Measurements from ENCODE around the gene PLEKHG4B.

Gene PLEKHG4B

GRCh38 chr5:174291-174600, 82.3 kb downstream of the PLEKHG4B start:
- no peak for TF ChIP-seq RAD21 (IDR thresholded peaks at IDR 0.05; ENCODE audit: low read depth)
- no peak for TF ChIP-seq YY1 (IDR thresholded peaks at IDR 0.05; ENCODE audit: low read depth)
- no peak for TF ChIP-seq MAX (IDR thresholded peaks at IDR 0.05)
- TF ChIP-seq TAF1 (IDR thresholded peaks at IDR 0.05; ENCODE audit: low read depth): no peak
- no peak for TF ChIP-seq EP300 (IDR thresholded peaks at IDR 0.05; ENCODE audit: borderline replicate concordance)
- TF ChIP-seq ZBTB7A (IDR thresholded peaks at IDR 0.05; ENCODE audit: low read depth): no peak
- TF ChIP-seq REST (IDR thresholded peaks at IDR 0.05; ENCODE audit: low read depth): no peak
- no peak for TF ChIP-seq TEAD4 (IDR thresholded peaks at IDR 0.05)
- no peak for TF ChIP-seq TCF12 (IDR thresholded peaks at IDR 0.05; ENCODE audit: low read depth)
- TF ChIP-seq FOXM1 (IDR thresholded peaks at IDR 0.05; ENCODE audit: borderline replicate concordance, low read depth): no peak
- TF ChIP-seq CEBPB (IDR thresholded peaks at IDR 0.05): no peak
- TF ChIP-seq USF1 (IDR thresholded peaks at IDR 0.05): no peak
- TF ChIP-seq EGR1 (IDR thresholded peaks at IDR 0.05): no peak
- TF ChIP-seq NFIC (IDR thresholded peaks at IDR 0.05): no peak
- no peak for TF ChIP-seq CREB1 (IDR thresholded peaks at IDR 0.05; ENCODE audit: low read depth)

GRCh38 chr5:174876-175465, 83.0 kb downstream of the PLEKHG4B start:
- TF ChIP-seq MAX (IDR thresholded peaks at IDR 0.05) (no peak), TAF1 (IDR thresholded peaks at IDR 0.05; ENCODE audit: low read depth) (no peak), EP300 (IDR thresholded peaks at IDR 0.05; ENCODE audit: borderline replicate concordance) (no peak), YY1 (IDR thresholded peaks at IDR 0.05; ENCODE audit: low read depth) (no peak), USF1 (IDR thresholded peaks at IDR 0.05) (no peak), FOXM1 (IDR thresholded peaks at IDR 0.05; ENCODE audit: borderline replicate concordance, low read depth) (no peak), CREB1 (IDR thresholded peaks at IDR 0.05; ENCODE audit: low read depth) (no peak), NFIC (IDR thresholded peaks at IDR 0.05) (no peak), TCF12 (IDR thresholded peaks at IDR 0.05; ENCODE audit: low read depth) (no peak), ZBTB7A (IDR thresholded peaks at IDR 0.05; ENCODE audit: low read depth) (no peak), CEBPB (IDR thresholded peaks at IDR 0.05) (no peak), TEAD4 (IDR thresholded peaks at IDR 0.05) (no peak)

- TF ChIP-seq USF1 (IDR thresholded peaks at IDR 0.05) (no peak), EP300 (IDR thresholded peaks at IDR 0.05; ENCODE audit: borderline replicate concordance) (no peak), ZBTB7A (IDR thresholded peaks at IDR 0.05; ENCODE audit: low read depth) (no peak), TAF1 (IDR thresholded peaks at IDR 0.05; ENCODE audit: low read depth) (no peak), YY1 (IDR thresholded peaks at IDR 0.05; ENCODE audit: low read depth) (no peak), REST (IDR thresholded peaks at IDR 0.05; ENCODE audit: low read depth) (no peak)
Measured at GRCh38 chr5:176296-176823, 84.4 kb downstream of the PLEKHG4B start.

GRCh38 chr5:178110-178509, 86.1 kb downstream of the PLEKHG4B start:
- TF ChIP-seq YY1 (IDR thresholded peaks at IDR 0.05; ENCODE audit: low read depth) (no peak), MAX (IDR thresholded peaks at IDR 0.05) (no peak), FOXM1 (IDR thresholded peaks at IDR 0.05; ENCODE audit: borderline replicate concordance, low read depth) (no peak), RAD21 (IDR thresholded peaks at IDR 0.05; ENCODE audit: low read depth) (no peak), TAF1 (IDR thresholded peaks at IDR 0.05; ENCODE audit: low read depth) (no peak), TEAD4 (IDR thresholded peaks at IDR 0.05) (no peak), EP300 (IDR thresholded peaks at IDR 0.05; ENCODE audit: borderline replicate concordance) (no peak), CEBPB (IDR thresholded peaks at IDR 0.05) (no peak), CREB1 (IDR thresholded peaks at IDR 0.05; ENCODE audit: low read depth) (no peak)

GRCh38 chr5:179401-179800, 87.4 kb downstream of the PLEKHG4B start:
- TF ChIP-seq TEAD4 (IDR thresholded peaks at IDR 0.05) (no peak), USF1 (IDR thresholded peaks at IDR 0.05) (no peak), FOXM1 (IDR thresholded peaks at IDR 0.05; ENCODE audit: borderline replicate concordance, low read depth) (no peak), CEBPB (IDR thresholded peaks at IDR 0.05) (no peak), EGR1 (IDR thresholded peaks at IDR 0.05) (no peak), YY1 (IDR thresholded peaks at IDR 0.05; ENCODE audit: low read depth) (no peak), NFIC (IDR thresholded peaks at IDR 0.05) (no peak), TCF12 (IDR thresholded peaks at IDR 0.05; ENCODE audit: low read depth) (no peak), REST (IDR thresholded peaks at IDR 0.05; ENCODE audit: low read depth) (no peak)

Measured in Ishikawa (cell line).